ENCODE results near the gene C16orf54. TPM values are rescaled to one million over a fixed set of nuclear protein-coding genes. Genes with fewer than 3 reads are reported as not detected.
"Not testable (repeated sequence)": the region's sequence is repeated elsewhere in the genome, so short reads cannot be mapped to it uniquely, and the experiment has no call there.

Gene C16orf54
- total and polyA plus RNA-seq, 9 donors: 0.15 to 0.35 (median 0.25) TPM

DNA sequence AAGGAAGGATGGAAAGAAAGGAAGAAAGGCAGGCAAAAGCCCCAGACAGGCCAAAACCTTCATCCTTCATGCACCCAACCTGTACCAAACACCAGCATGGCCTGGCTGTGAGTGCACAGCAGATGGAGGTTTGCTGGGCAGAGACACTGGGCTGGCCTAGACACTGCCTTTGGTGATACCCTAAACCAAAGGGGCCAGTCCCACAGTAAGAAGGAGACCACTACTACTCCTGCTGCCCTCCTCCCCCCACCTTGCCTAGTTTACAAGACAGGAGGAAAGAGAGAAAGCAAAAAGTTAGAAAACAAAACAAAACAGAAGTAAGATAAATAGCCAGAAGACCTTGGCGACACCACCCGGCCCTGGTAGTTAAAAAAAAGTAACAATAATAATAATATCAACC lies 47.7 kb downstream of the C16orf54 start:
- H3K4me1 ChIP-seq (ENCODE audit: control insufficient read depth, insufficient read depth, low read length): peaks cover 16% of the 10 kb centered on the region
- no peaks in the 10 kb centered on the region for H3K27me3 ChIP-seq (ENCODE audit: control insufficient read depth, insufficient read depth, low read length)
- no peak overlapping the region for H3K27ac ChIP-seq (ENCODE audit: low read length)
- DNase-seq: no peak
- peaks cover 17% of the 10 kb centered on the region for H3K36me3 ChIP-seq (ENCODE audit: control insufficient read depth, insufficient read depth, low read length)
- H3K4me3 ChIP-seq (ENCODE audit: low read length): no peak overlapping the region
- WGBS (ENCODE audit: insufficient coverage): no CpG with 5 or more reads among the region's 2 CpGs
- H3K9me3 ChIP-seq (replicated peaks; ENCODE audit: control insufficient read depth, low read depth, low read length): peaks cover 3% of the 10 kb centered on the region

DNA sequence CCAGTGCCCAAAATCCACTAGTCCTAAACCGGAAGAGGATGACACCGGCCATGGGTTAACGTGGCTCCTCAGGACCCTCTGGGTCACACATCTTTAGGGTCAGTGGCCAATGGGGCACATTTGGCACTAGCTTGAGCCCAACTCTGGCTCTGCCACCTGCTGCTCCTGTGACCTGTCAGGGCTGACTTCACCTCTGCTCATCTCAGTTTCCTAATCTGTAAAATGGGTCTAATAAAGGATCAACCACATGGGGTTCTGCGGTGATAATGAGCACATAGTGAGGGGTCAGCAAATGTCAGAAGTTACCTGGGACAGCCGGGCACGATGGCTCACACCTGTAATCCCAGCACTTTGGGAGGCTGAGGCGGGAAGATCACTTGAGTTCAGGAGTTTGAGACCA lies 48.4 kb downstream of the C16orf54 start:
- H3K4me3 ChIP-seq (ENCODE audit: low read length): no peak overlapping the region
- H3K27ac ChIP-seq (ENCODE audit: low read length): no peak overlapping the region
- H3K36me3 ChIP-seq (ENCODE audit: control insufficient read depth, insufficient read depth, low read length): peaks cover 17% of the 10 kb centered on the region
- WGBS (ENCODE audit: insufficient coverage): 97% methylated on average over 5 of the region's 7 CpGs
- peaks cover 16% of the 10 kb centered on the region for H3K4me1 ChIP-seq (ENCODE audit: control insufficient read depth, insufficient read depth, low read length)
- H3K27me3 ChIP-seq (ENCODE audit: control insufficient read depth, insufficient read depth, low read length): no peaks in the 10 kb centered on the region
- DNase-seq: no peak
- peaks cover 3% of the 10 kb centered on the region for H3K9me3 ChIP-seq (replicated peaks; ENCODE audit: control insufficient read depth, low read depth, low read length)

DNA sequence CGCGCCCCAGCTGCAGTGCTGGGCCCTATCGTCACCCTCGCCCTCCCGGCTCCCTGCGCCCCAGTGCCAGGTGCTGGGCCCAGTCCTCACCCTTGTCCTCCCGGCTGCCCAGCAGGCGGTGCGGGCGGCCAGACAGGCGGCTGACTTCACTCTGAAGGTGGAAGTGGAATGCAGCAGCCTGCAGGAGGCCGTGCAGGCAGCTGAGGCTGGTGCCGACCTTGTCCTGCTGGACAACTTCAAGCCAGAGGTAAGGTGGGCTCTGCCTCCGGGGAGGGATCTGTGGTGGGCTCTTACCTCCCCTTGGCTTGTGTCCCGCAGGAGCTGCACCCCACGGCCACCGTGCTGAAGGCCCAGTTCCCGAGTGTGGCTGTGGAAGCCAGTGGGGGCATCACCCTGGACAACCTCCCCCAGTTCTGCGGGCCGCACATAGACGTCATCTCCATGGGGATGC lies 48.9 kb downstream of the C16orf54 start:
- WGBS (ENCODE audit: insufficient coverage): 92% methylated on average over 21 of the region's 21 CpGs
- DNase-seq: no peak
- Histone ChIP-seq H3K27ac (ENCODE audit: low read length) (no peak overlapping the region), H3K4me1 (ENCODE audit: control insufficient read depth, insufficient read depth, low read length) (peaks cover 16% of the 10 kb centered on the region), H3K9me3 (replicated peaks; ENCODE audit: control insufficient read depth, low read depth, low read length) (peaks cover 3% of the 10 kb centered on the region), H3K36me3 (ENCODE audit: control insufficient read depth, insufficient read depth, low read length) (peaks cover 17% of the 10 kb centered on the region), H3K4me3 (ENCODE audit: low read length) (no peak overlapping the region), H3K27me3 (ENCODE audit: control insufficient read depth, insufficient read depth, low read length) (no peaks in the 10 kb centered on the region)

DNA sequence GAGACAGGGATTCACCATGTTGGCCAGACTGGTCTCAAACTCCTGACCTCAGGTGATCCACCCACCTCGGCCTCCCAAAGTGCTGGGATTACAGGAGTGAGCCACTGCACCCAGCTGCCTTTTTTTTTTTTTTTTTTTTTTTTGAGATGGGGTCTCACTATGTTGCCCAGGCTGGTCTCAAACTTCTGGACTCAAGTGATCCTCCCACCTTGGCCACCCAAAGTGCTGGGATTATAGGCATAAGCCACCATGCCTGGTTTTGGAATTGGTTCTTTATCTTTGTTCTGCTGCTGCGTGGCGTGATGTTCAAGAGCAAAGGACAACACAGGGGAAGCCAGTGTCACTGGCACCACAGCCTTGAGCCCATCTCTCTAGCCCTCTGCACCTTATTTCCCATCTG lies 50.1 kb downstream of the C16orf54 start:
- H3K4me3 ChIP-seq (ENCODE audit: low read length); H3K27me3 ChIP-seq (ENCODE audit: control insufficient read depth, insufficient read depth, low read length); H3K27ac ChIP-seq (ENCODE audit: low read length); H3K9me3 ChIP-seq (replicated peaks; ENCODE audit: control insufficient read depth, low read depth, low read length); DNase-seq: not testable (repeated sequence)
- H3K4me1 ChIP-seq (ENCODE audit: control insufficient read depth, insufficient read depth, low read length): peaks cover 15% of the 10 kb centered on the region
- peaks cover 17% of the 10 kb centered on the region for H3K36me3 ChIP-seq (ENCODE audit: control insufficient read depth, insufficient read depth, low read length)
- WGBS (ENCODE audit: insufficient coverage): 100% methylated on average over 2 of the region's 3 CpGs

DNA sequence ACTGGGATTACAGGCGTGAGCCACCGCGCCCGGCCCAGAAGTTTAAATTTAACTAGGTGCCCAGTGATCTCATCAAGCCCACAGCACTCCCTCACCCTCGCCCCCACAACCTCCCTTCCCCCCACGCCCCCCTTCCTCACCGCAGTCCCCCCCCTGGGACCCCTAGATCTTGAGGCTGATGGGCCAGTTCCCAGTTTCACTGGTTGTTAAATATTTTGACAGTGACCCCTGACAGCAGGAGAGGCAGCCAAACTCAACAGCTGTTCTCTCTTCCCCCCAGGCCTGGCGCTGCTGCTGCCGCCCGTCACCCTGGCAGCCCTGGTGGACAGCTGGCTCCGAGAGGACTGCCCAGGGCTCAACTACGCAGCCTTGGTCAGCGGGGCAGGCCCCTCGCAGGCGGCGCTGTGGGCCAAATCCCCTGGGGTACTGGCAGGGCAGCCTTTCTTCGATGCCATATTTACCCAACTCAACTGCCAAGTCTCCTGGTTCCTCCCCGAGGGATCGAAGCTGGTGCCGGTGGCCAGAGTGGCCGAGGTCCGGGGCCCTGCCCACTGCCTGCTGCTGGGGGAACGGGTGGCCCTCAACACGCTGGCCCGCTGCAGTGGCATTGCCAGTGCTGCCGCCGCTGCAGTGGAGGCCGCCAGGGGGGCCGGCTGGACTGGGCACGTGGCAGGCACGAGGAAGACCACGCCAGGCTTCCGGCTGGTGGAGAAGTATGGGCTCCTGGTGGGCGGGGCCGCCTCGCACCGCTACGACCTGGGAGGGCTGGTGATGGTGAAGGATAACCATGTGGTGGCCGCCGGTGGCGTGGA lies 51.2 kb downstream of the C16orf54 start:
- Histone ChIP-seq H3K9me3 (replicated peaks; ENCODE audit: control insufficient read depth, low read depth, low read length) (peaks cover 3% of the 10 kb centered on the region), H3K27me3 (ENCODE audit: control insufficient read depth, insufficient read depth, low read length) (no peaks in the 10 kb centered on the region), H3K4me1 (ENCODE audit: control insufficient read depth, insufficient read depth, low read length) (peaks cover 14% of the 10 kb centered on the region), H3K36me3 (ENCODE audit: control insufficient read depth, insufficient read depth, low read length) (peaks cover 17% of the 10 kb centered on the region), H3K27ac (ENCODE audit: low read length) (peak overlapping the region; percentile 91), H3K4me3 (ENCODE audit: low read length) (no peak overlapping the region)
- peak; percentile 89 for DNase-seq
- WGBS (ENCODE audit: insufficient coverage): 75% methylated on average over 26 of the region's 41 CpGs

DNA sequence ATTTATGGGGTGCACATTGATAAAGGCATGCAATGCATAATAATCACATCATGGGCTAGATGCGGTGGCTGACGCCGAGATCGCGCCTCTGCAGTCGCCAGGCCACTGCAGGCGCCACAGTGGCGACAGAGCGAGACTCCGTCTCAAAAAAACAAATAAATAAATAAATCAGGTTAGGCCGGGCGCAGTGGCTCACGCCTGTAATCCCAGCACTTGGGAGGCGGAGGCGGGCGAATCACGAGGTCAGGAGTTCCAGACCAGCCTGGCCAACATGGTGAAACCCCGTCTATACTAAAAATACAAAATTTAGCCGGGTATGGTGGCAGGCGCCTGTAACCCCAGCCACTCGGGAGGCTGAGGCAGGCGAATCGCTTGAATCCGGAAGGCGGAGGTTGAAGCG lies 53.2 kb downstream of the C16orf54 start:
- H3K4me1 ChIP-seq (ENCODE audit: control insufficient read depth, insufficient read depth, low read length): peaks cover 14% of the 10 kb centered on the region
- not testable (repeated sequence) for DNase-seq; H3K27me3 ChIP-seq (ENCODE audit: control insufficient read depth, insufficient read depth, low read length); H3K4me3 ChIP-seq (ENCODE audit: low read length); H3K27ac ChIP-seq (ENCODE audit: low read length); H3K9me3 ChIP-seq (replicated peaks; ENCODE audit: control insufficient read depth, low read depth, low read length)
- H3K36me3 ChIP-seq (ENCODE audit: control insufficient read depth, insufficient read depth, low read length): peaks cover 15% of the 10 kb centered on the region
- WGBS (ENCODE audit: insufficient coverage): 99% methylated on average over 20 of the region's 26 CpGs

Other genes with a start within 250 kb of the C16orf54 start
- 14.1 TPM for gene NPIPB12, start 239.6 kb downstream of the C16orf54 start, total RNA-seq
- gene NPIPB12, start 239.6 kb downstream of the C16orf54 start, polyA plus RNA-seq (ENCODE audit: insufficient read depth in 1 of 8, insufficient read length in 8 of 8, low replicate concordance in 1 of 8): 10 to 100 TPM in 7 of 8 donors, 1 to 10 TPM in 1; 9.8 to 47.8 (median 22.4) TPM
- gene SPN, start 82.7 kb downstream of the C16orf54 start, total RNA-seq: 0.31 TPM
- gene SPN, start 82.7 kb downstream of the C16orf54 start, polyA plus RNA-seq (ENCODE audit: insufficient read depth in 1 of 8, insufficient read length in 8 of 8, low replicate concordance in 1 of 8): 1 to 10 TPM in 5 of 8 donors, under 1 TPM in 3; 0.66 to 1.5 (median 1.1) TPM
- 57.1 TPM for gene QPRT, start 66.8 kb downstream of the C16orf54 start, total RNA-seq
- 10 to 100 TPM; 60.4 to 97.7 (median 67.1) TPM for gene QPRT, start 66.8 kb downstream of the C16orf54 start, polyA plus RNA-seq (ENCODE audit: insufficient read depth in 1 of 8, insufficient read length in 8 of 8, low replicate concordance in 1 of 8)
- not detected for gene ZG16, start 32.3 kb upstream of the C16orf54 start, total RNA-seq
- under 1 TPM in 2 of 8 donors, not detected in 6; 0.05 to 0.13 TPM for gene ZG16, start 32.3 kb upstream of the C16orf54 start, polyA plus RNA-seq (ENCODE audit: insufficient read depth in 1 of 8, insufficient read length in 8 of 8, low replicate concordance in 1 of 8)
- 26.2 TPM for gene KIF22, start 44.8 kb upstream of the C16orf54 start, total RNA-seq
- gene KIF22, start 44.8 kb upstream of the C16orf54 start, polyA plus RNA-seq (ENCODE audit: insufficient read depth in 1 of 8, insufficient read length in 8 of 8, low replicate concordance in 1 of 8): 10 to 100 TPM; 29.2 to 43.0 (median 39.6) TPM
- 121 TPM for gene MAZ, start 60.5 kb upstream of the C16orf54 start, total RNA-seq
- 100 to 1,000 TPM; 236 to 314 (median 273) TPM for gene MAZ, start 60.5 kb upstream of the C16orf54 start, polyA plus RNA-seq (ENCODE audit: insufficient read depth in 1 of 8, insufficient read length in 8 of 8, low replicate concordance in 1 of 8)
- 8.3 TPM for gene PRRT2, start 66.2 kb upstream of the C16orf54 start, total RNA-seq
- gene PRRT2, start 66.2 kb upstream of the C16orf54 start, polyA plus RNA-seq (ENCODE audit: insufficient read depth in 1 of 8, insufficient read length in 8 of 8, low replicate concordance in 1 of 8): 10 to 100 TPM; 11.9 to 28.5 (median 18.3) TPM
- 31.3 TPM for gene PAGR1, start 70.2 kb upstream of the C16orf54 start, total RNA-seq
- gene PAGR1, start 70.2 kb upstream of the C16orf54 start, polyA plus RNA-seq (ENCODE audit: insufficient read depth in 1 of 8, insufficient read length in 8 of 8, low replicate concordance in 1 of 8): 10 to 100 TPM; 28.7 to 46.4 (median 33.5) TPM
- 21.5 TPM for gene MVP, start 74.5 kb upstream of the C16orf54 start, total RNA-seq
- gene MVP, start 74.5 kb upstream of the C16orf54 start, polyA plus RNA-seq (ENCODE audit: insufficient read depth in 1 of 8, insufficient read length in 8 of 8, low replicate concordance in 1 of 8): 10 to 100 TPM; 14.5 to 30.0 (median 19.5) TPM
- 29.0 TPM for gene CDIPT, start 117.2 kb upstream of the C16orf54 start, total RNA-seq
- 10 to 100 TPM; 36.2 to 52.8 (median 44.2) TPM for gene CDIPT, start 117.2 kb upstream of the C16orf54 start, polyA plus RNA-seq (ENCODE audit: insufficient read depth in 1 of 8, insufficient read length in 8 of 8, low replicate concordance in 1 of 8)
- gene SEZ6L2, start 153.6 kb upstream of the C16orf54 start, total RNA-seq: 1.1 TPM
- gene SEZ6L2, start 153.6 kb upstream of the C16orf54 start, polyA plus RNA-seq (ENCODE audit: insufficient read depth in 1 of 8, insufficient read length in 8 of 8, low replicate concordance in 1 of 8): 1 to 10 TPM; 2.2 to 8.4 (median 3.2) TPM
- gene ASPHD1, start 154.5 kb upstream of the C16orf54 start, total RNA-seq: 0.09 TPM
- gene ASPHD1, start 154.5 kb upstream of the C16orf54 start, polyA plus RNA-seq (ENCODE audit: insufficient read depth in 1 of 8, insufficient read length in 8 of 8, low replicate concordance in 1 of 8): 1 to 10 TPM in 2 of 8 donors, under 1 TPM in 6; 0.36 to 1.6 (median 0.63) TPM
- gene KCTD13, start 180.2 kb upstream of the C16orf54 start, total RNA-seq: 4.3 TPM
- gene KCTD13, start 180.2 kb upstream of the C16orf54 start, polyA plus RNA-seq (ENCODE audit: insufficient read depth in 1 of 8, insufficient read length in 8 of 8, low replicate concordance in 1 of 8): 10 to 100 TPM in 6 of 8 donors, 1 to 10 TPM in 2; 8.5 to 18.8 (median 12.2) TPM
- gene TMEM219, start 216.1 kb upstream of the C16orf54 start, total RNA-seq: 49.5 TPM
- 10 to 100 TPM; 53.8 to 73.8 (median 62.0) TPM for gene TMEM219, start 216.1 kb upstream of the C16orf54 start, polyA plus RNA-seq (ENCODE audit: insufficient read depth in 1 of 8, insufficient read length in 8 of 8, low replicate concordance in 1 of 8)
- 28.0 TPM for gene TAOK2, start 227.9 kb upstream of the C16orf54 start, total RNA-seq
- 10 to 100 TPM; 30.8 to 43.3 (median 38.8) TPM for gene TAOK2, start 227.9 kb upstream of the C16orf54 start, polyA plus RNA-seq (ENCODE audit: insufficient read depth in 1 of 8, insufficient read length in 8 of 8, low replicate concordance in 1 of 8)
- 10.5 TPM for gene HIRIP3, start 249.6 kb upstream of the C16orf54 start, total RNA-seq
- 10 to 100 TPM; 14.5 to 18.5 (median 17.1) TPM for gene HIRIP3, start 249.6 kb upstream of the C16orf54 start, polyA plus RNA-seq (ENCODE audit: insufficient read depth in 1 of 8, insufficient read length in 8 of 8, low replicate concordance in 1 of 8)

All from muscle of leg (tissue), 11 donors.